Measurements from ENCODE around the gene GTF2I.
"Not testable (repeated sequence)": the region's sequence is repeated elsewhere in the genome, so short reads cannot be mapped to it uniquely, and the experiment has no call there.

Gene GTF2I

GRCh38 chr7:74783595-74783994 lies 126.1 kb downstream of the GTF2I start:
- not testable (repeated sequence) for DNase-seq

DNA sequence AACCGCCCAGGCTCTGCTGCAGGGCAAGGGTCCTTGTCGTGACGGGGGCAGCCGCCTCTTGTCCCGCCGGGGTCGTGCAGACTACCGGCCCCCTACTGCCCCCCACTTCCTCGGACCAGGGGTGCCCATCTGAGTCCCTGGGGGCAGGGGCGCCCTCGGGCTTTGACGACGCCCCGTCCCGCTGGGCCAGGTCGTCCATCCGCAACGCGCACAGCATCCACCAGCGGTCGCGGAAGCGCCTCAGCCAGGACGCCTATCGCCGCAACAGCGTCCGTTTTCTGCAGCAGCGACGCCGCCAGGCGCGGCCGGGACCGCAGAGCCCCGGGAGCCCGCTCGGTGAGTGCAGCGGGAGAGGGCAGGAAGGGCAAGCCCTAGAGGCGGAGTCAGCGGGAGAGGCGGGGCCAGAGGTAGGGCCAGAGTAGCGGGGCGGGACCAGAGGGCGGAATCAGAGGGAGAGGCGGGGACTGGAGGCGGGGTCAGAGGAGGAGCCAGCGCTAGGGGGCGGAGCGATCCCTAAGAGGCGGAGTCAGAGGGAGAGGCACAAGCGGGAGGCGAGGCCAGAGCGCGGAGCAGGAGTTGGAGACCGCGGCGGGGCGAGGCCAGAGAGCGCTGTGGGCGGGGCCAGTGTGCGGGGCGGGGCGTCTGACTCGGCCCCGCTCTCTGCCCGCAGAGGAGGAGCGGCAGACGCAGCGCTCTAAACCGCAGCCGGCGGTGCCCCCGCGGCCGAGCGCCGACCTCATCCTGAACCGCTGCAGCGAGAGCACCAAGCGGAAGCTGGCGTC lies 131.0 kb downstream of the GTF2I start:
- peak; percentile 6 for DNase-seq

- DNase-seq, result not testable (repeated sequence)
Measured at GRCh38 chr7:74789200-74789736, 131.8 kb downstream of the GTF2I start.

GRCh38 chr7:74797848-74798622 lies 140.5 kb downstream of the GTF2I start:
- DNase-seq, result not testable (repeated sequence)

- DNase-seq, result not testable (repeated sequence)
Measured at GRCh38 chr7:74798644-74799043, 141.1 kb downstream of the GTF2I start.

All from NCI-H2081 treated with DMSO at 0.1 percent for 48 hours (cell line).